DMS 273 (cell line): ENCODE measurements around the gene SHC3.

Experiments used
- DNase-seq: peaks from one replicate; lab custom pipeline; 2025; ENCODE audit not compliant: unreplicated experiment; lab: John Stamatoyannopoulos, UW

Gene SHC3

DNA sequence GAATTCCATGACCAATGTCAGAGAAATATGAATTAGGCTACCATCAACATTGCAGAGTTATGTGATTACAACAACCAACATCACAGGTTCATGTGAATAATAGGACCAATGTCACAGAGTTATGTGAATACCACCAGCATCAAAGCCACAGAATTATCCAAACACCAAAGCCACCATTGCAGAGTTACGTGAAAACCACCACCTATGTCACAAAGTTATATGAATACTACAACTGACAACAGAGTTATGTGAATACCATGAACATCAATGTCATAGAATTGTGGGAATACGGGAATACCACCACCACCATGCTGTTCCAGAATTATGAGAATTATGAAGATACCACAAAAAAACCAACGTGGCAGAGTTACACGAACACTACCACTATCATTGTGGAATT is 64.8 kb downstream of the SHC3 start:
- DNase-seq = no peak

DNA sequence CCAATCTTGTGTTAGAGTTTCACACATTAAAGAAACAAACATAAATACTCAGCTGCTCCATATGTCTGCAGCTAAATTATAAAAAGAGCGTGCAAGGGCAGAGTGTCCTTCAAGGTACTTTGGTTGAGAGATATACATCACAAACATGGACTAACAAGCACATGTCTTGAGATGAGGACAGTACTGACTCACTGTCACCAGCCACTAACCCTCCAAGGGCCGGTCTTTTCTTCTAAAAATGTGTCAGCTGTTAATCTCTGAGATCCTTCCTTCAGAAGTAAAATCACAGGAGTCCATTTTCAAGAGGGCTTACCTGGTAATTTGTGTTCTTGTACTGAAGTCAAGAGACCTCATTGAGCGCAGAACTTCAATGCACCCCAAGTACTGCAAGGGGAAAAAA is 66.4 kb downstream of the SHC3 start:
- DNase-seq = no peak

DNA sequence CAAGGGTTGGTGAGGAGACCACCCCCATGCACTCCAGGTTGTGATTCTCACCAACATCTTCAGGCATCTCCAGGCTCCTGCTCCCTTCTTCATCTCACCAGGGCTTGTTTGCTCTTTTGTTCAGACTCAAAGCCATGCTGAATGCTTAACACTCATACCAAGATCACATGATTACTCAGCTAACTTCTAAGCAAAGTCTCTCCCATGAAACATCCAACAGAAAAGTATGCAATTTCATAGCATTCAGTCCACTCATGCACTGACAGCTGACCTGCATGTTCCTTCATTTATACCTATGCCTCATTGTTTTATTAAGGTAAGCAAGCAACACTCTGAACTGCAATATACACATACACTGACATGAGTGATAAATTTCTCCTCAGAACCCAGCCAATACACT is 69.0 kb downstream of the SHC3 start:
- DNase-seq = no peak

DNA sequence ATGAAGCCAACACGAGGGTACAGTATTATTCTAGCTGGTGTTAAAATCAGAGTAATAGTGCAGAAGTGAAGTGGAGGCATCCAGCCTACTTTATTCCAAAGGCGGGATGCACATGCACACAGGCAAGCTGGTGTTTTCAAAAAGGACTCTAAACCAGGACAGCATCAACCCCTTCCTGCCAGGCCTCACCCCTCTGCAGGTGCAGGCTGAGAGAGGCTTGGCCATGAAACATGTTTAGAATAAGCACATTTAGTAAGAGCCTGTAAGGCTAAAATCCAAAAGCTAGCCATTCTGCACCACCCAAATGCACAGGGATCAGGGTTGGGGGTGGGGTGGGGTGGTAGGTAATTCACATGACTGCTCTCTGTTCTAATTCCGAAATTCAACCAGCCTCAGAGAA is 71.2 kb downstream of the SHC3 start:
- DNase-seq = no peak

DNA sequence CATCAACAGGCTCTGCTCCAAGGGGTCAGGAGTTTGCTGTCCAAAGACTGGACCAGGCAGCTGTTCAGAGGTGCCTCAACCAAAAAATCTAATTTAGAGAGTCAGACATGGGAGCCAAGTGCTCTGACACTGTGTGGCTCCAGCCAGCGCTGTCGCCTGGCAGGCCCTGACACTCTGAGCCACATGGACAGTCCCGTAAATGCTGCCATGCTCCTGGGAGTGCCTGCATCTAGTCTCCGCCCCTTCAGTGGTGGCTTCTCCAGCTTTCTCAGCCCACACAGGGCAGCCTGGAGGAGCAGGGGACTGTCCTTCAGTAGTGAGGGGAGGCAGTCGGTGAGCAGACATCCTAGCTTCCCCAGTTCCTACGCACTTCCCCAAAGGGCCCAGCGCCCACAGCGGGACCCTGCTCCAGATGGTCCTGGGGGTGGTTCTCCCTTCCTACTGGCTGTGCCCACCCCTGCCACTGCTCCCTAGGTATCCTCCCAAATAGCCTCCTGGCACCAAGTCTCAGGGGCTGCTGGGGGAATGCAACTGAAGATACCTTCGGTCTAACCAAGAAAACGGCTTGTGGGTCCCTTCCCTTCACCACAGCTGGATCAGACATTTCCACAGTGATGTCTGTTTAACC is 72.3 kb downstream of the SHC3 start:
- DNase-seq = no peak

DNA sequence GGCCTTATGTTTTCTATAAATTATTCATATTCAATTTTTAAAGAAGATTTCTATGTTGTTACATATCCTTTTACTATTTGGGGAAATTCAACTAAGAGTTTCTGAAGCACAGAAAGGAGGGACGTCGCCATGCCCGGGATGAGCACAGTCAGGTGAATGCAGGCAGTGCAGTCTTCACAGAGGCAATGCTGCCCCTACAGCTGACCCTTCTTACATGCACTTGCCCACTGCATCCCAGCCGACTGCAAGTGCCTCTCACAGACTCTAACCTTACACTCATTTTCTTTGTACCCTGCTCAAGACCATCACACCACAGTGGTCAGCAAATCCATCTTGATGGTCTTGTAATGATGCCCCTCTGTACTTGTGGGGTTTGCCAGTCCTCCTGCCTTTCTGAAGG is 73.8 kb downstream of the SHC3 start:
- DNase-seq = no peak

DNA sequence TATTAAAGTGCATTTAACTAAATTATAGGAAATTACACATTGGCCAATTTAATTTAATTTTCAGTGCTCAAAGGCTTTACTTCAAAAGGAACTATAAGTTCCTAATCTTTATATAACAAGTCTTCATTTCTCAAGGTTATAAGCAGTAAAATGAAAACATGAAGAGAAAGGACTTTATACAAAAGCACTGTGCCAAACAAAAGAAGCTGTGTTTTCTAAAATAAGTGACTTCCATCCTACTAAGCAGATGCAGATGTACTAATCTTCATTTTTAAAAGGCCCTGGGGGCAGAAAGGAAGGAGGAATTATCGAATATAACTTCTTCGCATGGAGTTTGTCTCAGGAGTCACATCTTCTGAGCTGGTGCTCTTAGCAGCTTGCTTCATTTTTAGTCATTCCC is 81.4 kb downstream of the SHC3 start:
- DNase-seq = no peak

DNA sequence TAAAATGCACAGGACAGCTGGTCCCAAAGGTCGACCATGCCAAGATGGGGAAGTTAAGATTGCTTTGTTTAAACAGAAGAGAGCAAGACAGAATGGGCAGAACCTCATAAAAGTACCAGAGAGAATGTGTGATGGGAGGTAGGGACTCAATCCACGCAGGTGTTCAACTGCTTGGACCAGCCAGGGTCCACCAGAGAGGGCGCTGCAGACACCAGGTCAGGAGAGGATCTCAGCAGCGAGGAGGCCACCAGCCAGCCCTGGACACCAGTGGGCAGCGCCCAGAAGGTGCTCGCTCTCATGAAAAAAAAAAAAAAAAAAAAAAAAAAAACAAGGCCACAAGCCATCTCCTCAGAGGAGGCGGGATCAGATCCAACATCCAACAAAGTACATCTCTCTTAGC is 81.8 kb downstream of the SHC3 start:
- no peak for DNase-seq

DNA sequence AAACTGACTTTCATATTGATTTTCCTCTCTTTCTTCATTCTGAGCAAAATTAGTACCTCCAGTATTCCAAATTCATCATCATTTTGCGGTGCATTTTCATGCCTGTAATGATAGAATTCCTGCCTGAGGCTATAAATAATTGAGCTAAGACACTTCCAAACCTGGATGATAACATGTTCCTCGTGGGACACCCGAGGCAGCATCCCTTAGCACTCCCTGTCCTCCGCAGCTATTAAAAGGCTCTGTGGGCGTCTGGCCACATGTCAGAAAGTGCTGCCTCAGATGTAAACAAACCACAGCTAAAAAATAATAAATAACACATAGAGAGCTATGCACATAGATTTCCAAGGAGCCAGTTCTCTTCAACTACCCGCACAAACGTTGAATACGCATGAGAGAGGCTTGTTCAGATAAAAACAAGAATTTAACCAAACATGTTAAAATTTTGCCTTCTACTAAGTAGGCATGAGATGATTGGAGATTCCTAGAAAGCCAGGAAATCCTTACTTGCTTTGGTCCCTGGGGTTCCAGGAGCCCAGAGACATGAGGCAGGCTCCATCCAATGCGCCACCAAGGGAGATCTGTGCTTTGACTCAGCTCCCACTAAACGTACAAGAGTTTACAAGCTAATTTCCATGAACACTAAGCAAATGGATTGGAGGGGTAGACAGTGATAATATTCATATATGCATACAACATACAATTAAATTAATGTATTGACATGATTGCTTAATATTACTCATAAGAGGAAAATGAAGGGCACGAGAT is 82.7 kb downstream of the SHC3 start:
- DNase-seq = no peak

DNA sequence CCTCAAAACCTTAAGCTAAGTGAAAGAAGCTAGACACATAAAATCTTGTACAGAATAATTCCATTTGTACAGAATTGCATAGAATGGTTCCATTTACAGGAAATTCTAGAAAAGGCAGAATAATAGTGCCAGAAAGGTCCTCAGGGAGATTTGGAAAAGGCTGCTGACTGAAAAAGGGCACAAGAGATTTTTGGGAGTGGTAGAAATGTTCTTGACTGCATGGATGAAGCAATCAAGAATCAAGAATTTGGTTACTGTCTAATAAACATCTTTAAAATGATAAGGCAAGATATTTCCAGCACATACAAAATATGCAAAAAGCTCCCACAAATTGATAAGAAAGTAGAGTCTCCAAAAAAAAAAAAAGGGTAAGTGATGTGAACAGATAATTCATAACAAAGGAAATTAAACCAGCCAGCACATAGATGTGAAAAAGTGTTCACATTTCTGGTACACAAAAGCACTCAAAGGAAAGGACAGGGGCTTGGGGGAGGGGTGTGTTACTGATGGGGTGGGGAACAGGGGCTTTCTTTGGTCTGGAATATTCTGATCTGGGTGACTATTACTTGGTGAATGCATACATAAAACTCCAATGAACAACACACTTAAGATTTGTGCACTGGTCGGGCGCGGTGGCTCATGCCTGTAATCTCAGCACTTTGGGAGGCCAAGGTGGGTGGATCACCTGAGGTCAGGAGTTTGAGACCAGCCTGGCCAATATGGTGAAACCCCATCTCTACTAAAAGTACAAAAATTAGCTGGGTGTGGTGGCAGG is 85.2 kb downstream of the SHC3 start:
- no peak for DNase-seq

DNA sequence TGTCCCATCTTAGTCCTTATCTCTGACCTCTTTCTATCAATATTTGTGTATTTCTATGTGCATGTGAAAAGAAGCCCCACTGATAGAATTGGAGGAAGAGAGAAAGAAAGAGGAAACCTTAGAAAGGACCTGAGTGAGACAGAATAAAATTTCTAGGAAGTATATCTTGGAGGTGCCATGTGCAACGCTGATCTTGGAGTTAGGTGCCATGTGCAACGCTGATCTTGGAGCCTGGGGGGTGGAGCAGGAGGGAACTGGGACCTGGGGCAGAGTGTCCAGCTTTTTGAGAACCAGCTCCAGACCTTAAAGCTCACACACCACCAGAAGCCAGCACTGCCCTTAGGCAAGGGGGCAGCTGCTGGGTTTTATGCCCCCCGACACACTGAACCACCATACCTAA is 89.4 kb downstream of the SHC3 start:
- no peak for DNase-seq

DNA sequence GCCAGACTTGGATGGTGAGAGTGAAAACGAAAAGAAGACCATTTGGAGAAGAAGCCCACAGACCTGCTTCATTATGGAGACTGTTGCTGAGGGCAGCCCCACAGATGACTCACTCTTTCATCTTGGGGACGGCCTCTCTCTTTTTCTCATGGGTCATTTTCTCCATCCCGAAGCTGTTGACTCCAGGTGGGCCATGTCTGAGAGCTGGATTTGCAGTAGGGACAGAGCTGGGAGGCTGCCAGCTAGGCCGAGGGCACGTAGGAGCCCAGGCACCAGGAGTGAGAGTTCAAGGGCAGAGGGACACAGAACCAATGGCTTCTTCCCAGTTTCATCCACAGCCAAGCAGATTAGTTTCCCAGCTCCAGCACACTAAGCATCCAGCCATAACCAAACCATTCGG is 95.0 kb downstream of the SHC3 start:
- DNase-seq = no peak

DNA sequence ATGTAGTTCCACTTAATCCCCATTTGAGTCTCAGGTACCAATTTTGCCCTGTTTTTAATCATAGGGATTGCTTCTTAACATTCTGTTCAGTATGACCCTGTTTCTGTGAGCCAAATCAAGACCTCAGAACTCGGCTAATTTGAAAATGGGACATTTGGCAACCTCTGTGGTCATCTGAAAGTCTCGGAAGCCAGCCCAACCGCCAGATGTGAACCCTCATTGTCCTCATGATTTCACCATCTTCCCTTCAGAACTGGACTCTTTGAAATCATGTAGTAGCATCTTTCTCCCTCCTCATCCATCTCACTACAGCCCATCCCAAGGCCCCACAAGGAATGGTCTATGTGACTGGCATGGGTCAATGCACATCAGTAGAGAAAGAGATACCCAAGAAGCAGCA is 98.4 kb downstream of the SHC3 start:
- no peak for DNase-seq

DNA sequence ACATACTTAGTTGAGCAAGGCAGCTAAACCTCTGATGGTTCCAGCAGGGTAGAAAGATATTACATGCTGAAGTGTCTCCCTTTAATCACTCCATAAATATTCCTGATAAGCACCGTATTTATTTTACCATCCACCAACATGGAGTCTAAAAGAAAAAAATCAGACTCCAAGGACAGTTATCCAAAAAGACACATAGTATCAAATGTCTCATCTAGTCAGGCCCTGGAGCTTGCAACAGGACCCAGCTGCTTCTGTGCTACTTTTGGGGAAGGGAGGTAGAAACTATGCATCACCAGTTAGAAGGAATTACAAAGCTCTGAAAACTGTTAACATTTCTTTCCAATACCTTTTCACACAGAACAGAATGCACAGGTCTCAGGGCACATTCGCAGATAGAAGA is 99.2 kb downstream of the SHC3 start:
- DNase-seq = no peak

DNA sequence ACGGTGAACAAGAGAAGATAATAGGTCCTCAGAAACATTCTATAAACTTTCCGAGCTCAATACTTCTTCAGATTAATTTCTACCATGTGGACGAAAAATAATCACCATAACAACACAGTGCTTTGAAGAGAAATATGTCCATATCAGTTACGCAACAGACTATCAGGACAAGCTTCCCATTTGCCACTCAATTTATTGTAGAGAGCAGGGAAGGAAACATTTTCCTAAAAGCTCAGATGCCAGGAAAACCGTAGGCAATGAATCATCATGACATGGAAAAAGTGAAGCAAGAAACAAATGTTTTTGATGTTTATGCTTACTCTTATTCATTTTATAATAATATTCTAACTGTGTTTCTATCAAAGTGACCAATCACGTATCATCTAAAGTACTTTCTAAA is 99.8 kb downstream of the SHC3 start:
- no peak for DNase-seq

DNA sequence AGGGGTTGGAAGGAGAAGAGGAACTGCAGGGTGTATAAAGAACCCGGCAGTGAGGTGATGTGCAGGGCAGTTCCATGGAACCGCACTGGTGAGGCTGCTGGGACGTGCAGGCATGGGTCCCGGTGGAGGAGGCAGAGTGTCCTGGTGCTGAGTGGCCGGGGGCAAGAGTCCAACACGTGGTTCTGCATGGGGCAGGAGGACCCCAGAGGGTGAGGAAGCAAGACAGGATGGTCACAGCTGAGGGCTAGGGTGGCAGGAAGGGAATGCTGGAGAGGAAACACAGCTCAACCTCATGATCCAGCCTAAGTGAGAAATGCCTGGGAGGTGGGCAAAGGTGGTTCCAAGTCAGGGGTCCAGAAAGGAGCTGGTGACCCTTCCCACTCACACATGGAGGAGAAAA is 100.2 kb downstream of the SHC3 start:
- no peak for DNase-seq

DNA sequence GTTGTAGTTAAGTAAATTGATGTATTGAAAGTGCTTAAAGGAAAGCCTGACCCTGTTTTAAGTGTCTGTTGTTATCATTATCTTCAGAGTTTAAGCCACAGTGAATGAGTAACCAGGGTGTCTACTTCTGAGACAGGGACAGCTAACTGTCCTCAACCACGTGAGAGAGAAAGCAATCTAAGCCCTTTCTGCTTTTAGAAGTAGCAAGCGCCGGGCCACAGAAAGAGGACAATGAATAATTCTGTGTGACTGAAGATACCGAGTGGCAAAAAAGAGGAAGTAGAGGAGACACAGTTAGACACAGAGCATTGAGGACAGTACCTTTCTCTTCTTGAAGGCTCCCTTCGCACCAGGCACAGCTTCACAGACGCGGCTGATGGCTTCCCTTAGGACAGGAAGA is 101.1 kb downstream of the SHC3 start:
- no peak for DNase-seq

DNA sequence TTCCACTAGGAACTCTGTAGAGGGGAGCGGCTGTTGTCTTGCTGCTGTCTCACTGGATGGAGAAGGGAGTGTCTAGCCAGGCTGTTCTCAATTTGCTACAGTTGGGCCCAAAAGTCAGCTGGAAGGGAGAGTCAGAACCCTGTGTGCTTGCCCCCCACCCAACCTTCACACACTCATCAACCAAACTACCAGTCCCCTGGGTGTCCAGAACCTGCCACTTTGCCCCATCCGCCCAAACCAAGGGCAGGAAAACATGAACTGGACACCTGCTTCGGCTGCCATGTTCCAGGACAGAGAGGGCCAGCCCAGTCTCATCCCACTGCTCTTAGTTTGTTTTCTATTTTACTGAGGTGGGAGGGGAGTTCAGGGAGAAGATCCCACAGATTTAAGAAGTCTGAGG is 105.2 kb downstream of the SHC3 start:
- DNase-seq = no peak

DNA sequence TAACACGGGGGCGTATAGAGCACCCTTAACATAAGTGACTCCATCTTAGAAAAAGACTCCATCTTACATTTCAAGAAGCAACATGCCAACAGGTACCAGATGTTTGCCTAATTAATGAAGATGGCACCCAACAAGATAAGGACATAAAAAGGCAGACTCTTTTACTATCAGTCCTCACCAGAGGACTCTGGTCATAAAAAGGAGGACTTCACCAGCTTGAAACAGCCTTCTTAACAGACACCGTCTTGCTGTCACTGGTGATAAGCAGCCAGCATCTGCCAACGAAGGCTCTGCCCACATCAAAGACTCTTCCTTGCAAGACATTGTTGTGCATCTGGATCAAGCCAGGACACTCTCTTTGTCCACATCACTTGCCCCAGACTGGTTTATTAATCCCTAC is 107.0 kb downstream of the SHC3 start:
- no peak for DNase-seq

DNA sequence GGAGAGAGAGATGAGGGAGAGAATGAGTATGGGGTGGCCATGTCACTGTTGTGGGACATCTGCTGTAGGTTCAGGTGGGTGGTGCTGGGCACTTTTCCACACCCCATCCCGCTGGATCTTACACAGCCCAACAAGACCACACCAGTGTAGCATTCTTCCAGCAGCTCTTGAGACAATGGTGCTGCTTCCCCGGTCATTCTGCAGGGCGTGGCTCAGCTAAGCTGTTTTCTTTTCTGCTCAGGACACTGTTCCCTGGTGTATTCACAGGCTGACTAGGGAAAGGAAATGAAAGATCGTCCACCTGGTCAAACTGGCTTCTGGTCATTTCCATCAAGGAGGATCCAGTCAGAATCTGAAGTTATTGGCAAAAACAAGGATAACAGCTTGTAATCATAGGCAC is 111.8 kb downstream of the SHC3 start:
- DNase-seq = no peak

DNA sequence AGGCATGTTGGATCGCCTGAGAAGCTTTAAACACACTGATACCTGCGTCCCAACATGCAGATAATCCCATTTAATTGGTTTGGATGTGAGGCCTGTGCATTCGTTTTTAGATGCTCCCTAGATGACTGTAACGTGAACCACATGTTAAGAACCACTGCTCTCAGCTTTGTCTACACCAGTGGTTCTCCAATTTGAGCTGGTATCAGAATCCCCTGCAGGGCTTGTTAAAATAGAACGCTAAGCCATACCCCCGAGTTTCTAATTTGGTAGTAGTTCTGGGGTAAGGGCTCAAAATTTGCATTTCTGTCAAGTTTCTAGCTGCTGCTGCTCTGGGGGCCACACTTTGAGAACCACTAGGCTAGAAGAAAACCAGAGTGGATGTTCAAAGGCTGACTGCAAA is 112.7 kb downstream of the SHC3 start:
- no peak for DNase-seq

DNA sequence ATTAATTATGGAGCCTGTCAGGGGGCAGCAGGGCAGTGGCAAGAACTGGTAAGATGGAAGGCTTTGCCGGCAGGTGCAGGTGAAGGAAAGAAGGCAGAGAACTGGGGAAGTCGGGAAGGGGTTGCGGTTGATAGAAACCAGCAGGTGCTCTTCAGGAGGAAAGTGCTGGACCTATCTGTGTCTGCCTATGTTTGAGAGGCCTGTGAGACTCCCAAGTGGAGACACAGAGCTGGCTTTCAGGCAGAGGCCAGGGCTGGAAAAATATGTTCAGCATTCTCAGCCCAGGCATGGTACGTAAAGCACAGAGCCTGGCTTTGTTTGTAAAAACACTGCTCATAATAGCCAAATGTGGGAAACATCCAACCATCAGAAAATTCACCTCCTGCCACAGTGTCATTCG is 117.8 kb downstream of the SHC3 start:
- DNase-seq = no peak
